T-helper 22 cell (primary cell): ENCODE data around the gene SF3B1.
"Not testable (repeated sequence)": the region's sequence is repeated elsewhere in the genome, so short reads cannot be mapped to it uniquely, and the experiment has no call there.

Experiments
- DNase-seq: peaks from one replicate; pipeline ENCODE4 v3.0.0-alpha.2; 2020; ENCODE audit warnings: low read depth

Gene SF3B1, protein sequence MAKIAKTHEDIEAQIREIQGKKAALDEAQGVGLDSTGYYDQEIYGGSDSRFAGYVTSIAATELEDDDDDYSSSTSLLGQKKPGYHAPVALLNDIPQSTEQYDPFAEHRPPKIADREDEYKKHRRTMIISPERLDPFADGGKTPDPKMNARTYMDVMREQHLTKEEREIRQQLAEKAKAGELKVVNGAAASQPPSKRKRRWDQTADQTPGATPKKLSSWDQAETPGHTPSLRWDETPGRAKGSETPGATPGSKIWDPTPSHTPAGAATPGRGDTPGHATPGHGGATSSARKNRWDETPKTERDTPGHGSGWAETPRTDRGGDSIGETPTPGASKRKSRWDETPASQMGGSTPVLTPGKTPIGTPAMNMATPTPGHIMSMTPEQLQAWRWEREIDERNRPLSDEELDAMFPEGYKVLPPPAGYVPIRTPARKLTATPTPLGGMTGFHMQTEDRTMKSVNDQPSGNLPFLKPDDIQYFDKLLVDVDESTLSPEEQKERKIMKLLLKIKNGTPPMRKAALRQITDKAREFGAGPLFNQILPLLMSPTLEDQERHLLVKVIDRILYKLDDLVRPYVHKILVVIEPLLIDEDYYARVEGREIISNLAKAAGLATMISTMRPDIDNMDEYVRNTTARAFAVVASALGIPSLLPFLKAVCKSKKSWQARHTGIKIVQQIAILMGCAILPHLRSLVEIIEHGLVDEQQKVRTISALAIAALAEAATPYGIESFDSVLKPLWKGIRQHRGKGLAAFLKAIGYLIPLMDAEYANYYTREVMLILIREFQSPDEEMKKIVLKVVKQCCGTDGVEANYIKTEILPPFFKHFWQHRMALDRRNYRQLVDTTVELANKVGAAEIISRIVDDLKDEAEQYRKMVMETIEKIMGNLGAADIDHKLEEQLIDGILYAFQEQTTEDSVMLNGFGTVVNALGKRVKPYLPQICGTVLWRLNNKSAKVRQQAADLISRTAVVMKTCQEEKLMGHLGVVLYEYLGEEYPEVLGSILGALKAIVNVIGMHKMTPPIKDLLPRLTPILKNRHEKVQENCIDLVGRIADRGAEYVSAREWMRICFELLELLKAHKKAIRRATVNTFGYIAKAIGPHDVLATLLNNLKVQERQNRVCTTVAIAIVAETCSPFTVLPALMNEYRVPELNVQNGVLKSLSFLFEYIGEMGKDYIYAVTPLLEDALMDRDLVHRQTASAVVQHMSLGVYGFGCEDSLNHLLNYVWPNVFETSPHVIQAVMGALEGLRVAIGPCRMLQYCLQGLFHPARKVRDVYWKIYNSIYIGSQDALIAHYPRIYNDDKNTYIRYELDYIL

GRCh38 chr2:197434541-197435513 is at the start of gene SF3B1:
TSS of gene SF3B1 (minus strand) at chr2:197435028. CDS start at chr2:197434999, 29 bp downstream.
- DNase-seq = peak; percentile 99

GRCh38 chr2:197484248-197484647 is 49.4 kb upstream of the SF3B1 start:
- DNase-seq = not testable (repeated sequence)

DNA sequence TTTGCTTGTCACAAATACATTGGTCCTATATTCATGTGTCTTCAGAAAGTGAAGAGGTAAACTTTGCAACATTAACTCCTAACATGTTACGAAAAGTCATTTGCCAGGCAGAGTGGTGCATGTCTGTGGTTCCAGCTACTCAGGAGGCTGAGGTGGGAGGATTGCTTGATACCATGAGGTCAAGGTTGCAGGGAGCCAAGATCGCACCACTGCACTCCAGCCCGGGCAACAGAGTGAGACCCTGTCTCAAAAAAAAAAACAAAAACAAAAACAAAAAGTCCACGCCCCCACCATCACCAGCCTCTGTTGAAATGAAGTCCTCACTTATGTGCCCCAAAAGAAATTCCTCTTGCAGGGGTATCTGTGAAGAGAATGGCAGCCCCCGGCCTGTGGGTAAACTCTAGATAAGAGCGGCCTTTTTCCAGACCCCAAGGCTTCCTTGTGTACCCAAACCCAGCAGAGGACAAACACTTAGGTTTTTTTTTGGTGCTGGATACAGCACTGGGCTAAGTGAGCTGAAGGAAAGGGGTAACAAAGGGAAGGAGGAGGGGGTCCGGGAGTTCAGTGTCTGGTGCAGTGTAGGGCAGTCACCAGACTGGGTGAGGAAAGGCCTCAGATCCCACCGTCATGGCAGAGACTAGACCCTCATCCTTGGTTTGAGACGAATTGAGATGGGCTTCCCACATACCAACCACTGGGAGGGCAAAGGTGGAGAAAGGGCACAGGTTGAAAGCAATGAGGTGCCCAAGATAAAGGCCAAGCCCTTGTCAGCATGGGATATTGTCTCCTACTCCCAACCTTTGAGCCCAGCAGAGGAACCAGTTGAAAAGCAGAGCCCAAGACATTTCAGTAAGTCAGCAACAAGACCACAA is 45.6 kb upstream of the SF3B1 start:
- DNase-seq = no peak

GRCh38 chr2:197477797-197478196 is 43.0 kb upstream of the SF3B1 start:
- DNase-seq = no peak

- DNase-seq = no peak
These were observed 37.3 kb upstream of the SF3B1 start for GRCh38 chr2:197472166-197472565.

- DNase-seq = no peak
These were observed 29.3 kb upstream of the SF3B1 start for GRCh38 chr2:197464175-197464574.

- no peak for DNase-seq
These were observed 26.2 kb upstream of the SF3B1 start for GRCh38 chr2:197461057-197461456.

- DNase-seq = no peak
These were observed 25.8 kb upstream of the SF3B1 start for GRCh38 chr2:197460649-197461048.

- no peak for DNase-seq
These were observed 20.6 kb upstream of the SF3B1 start for GRCh38 chr2:197455428-197455827.

DNA sequence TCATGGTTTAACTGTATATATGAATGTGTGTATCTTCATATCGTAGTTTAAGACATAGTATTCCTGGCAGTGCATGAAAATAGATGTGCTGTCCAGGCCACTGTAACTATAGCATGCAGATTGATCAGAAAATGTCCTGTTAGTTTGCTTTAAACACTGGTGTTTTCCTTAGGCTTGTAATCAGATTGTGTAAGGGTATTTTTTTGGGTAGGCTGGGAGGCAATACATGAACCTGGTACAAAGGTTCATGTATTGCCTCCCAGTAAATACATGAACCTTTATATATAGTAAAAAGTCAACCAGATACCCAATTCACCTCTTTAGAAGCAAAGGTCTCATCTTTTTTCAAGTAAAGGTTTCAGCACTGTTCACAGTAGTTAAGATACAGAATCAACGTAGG is 20.1 kb upstream of the SF3B1 start:
- DNase-seq = no peak

GRCh38 chr2:197453914-197454398 is 19.1 kb upstream of the SF3B1 start:
- no peak for DNase-seq

GRCh38 chr2:197453123-197453913 is 18.5 kb upstream of the SF3B1 start, which contains the start of gene COQ10B:
TSS of gene COQ10B (plus strand) at chr2:197453552. CDS start at chr2:197453561, 9 bp downstream.
- DNase-seq = peak; percentile 99

DNA sequence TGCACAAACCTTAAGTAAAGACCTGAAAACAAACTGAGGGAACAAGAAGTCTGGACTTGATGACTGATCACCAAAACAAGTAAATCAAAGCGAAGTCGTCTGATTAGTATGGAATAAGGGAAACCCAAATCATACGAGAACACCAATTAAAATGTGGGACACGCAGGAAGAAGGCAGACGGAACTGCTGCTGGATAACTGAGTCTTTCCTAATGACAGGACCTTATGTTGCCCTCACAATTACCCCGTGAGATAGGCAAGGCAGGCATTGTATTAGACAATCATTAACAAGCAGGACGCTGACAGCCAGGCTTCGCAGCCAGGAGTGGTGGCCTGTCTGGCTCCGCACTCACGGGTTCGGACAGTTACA is 17.9 kb upstream of the SF3B1 start:
- DNase-seq = no peak

DNA sequence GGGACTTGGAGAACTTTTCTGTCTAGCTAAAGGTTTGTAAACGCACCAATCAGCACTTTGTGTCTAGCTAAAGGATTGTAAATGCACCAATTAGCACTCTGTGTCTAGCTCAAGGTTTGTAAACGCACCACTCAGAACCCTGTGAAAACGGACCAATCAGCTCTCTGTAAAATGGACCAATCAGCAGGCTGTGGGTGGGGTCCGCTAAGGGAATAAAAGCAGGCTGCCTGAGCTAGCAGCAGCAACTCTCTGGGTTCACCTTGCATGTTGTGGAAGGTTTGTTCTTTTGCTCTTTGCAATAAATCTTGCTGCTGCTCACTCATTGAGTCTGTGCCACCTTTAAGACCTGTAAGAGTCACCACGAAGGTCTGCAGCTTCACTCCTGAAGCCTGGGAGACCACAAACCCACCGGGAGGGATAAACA is 16.1 kb upstream of the SF3B1 start:
- DNase-seq = not testable (repeated sequence)

- DNase-seq = no peak
These were observed 15.6 kb upstream of the SF3B1 start for GRCh38 chr2:197450465-197450864.

GRCh38 chr2:197446844-197447243 is 12.0 kb upstream of the SF3B1 start:
- no peak for DNase-seq

GRCh38 chr2:197445746-197446145 is 10.9 kb upstream of the SF3B1 start:
- no peak for DNase-seq

DNA sequence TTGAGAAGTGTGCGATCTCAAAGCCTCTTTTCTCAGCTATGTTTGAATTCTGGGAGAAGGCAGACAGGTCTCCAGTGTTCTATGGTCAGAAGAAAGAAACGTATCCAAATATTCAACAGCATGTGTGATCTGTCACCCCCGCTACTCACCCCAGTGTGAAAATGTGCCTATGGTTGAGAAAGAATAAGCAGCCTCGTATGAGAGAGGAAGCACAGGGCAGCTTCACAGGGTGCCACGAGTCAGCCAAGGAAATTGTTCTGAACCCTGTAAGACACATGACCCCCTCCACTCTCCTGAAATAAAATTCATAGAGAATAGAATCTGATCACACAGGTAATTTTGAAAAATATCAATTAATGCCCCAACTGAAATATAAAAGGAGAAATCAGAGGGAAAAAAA is 8.0 kb upstream of the SF3B1 start:
- DNase-seq = no peak

DNA sequence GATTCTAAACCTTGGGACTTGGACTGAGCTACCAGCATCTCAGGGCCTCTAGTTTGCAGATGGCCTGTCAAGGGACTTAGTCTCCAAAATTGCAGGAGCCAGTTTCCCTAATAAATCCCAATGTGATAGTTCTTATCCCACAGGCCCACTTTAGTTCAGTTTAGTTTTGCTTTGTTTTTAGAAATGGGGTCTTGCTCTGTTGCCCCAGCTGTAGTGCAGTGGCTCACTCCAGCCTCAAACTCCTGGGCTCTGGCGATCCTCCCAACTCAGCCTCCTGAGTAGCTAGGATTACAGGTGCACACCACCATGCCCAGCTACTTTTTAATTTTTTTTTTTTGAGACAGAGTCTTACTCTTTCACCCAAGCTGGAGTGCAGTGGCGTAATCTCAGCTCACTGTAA is 2.6 kb upstream of the SF3B1 start:
- no peak for DNase-seq
